Activated CD8-positive, alpha-beta T cell treated with anti-CD3 and anti-CD28 coated beads, Interleukin-2, amount 10 ng/mL, durations not matched to agents 7 days and 5 days (primary cell): ENCODE data around the gene SIK3. TPM values are rescaled to one million over a fixed set of nuclear protein-coding genes. Genes with fewer than 3 reads are reported as not detected.
A peak's percentile ranks its signal among the peaks of the same experiment; 100 is the strongest.

Source experiments
- ATAC-seq: fragments of 150-1000 bp; cut with Tn5 transposase; one replicate; pipeline ENCODE4 v1.10.0; 2021; ENCODE audit warnings: moderate library complexity
- CTCF ChIA-PET: fragments of 350-600 bp; sonication (Branson Sonifier 250); formaldehyde crosslinking; loops from one replicate; lab custom pipeline; 2021; ENCODE audit warnings: antibody characterized with exemption; lab: Charles Lee
- POLR2A ChIA-PET: fragments of 350-600 bp; sonication (Branson Sonifier 250); formaldehyde crosslinking; loops from one replicate; lab custom pipeline; 2021; ENCODE audit warnings: antibody characterized with exemption; lab: Charles Lee
- DNase-seq: peaks from one replicate; pipeline ENCODE4 v3.0.0-alpha.2; 2020
- H3K27ac Mint-ChIP-seq: one replicate; pipeline ENCODE4 v1.8.0; 2021; ENCODE audit warnings: mild to moderate bottlenecking, mixed read lengths
- H3K27me3 Mint-ChIP-seq: one replicate; pipeline ENCODE4 v1.8.0; 2021; ENCODE audit warnings: low read depth, mixed read lengths
- H3K36me3 Mint-ChIP-seq: one replicate; pipeline ENCODE4 v1.8.0; 2021; ENCODE audit warnings: low read depth, mixed read lengths
- H3K4me1 Mint-ChIP-seq: one replicate; pipeline ENCODE4 v1.8.0; 2021; ENCODE audit warnings: low read depth, mixed read lengths
- H3K4me3 Mint-ChIP-seq: one replicate; pipeline ENCODE4 v1.8.0; 2021; ENCODE audit warnings: mild to moderate bottlenecking, mixed read lengths
- H3K9me3 Mint-ChIP-seq: one replicate; pipeline ENCODE4 v1.8.0; 2022; ENCODE audit warnings: mixed read lengths; ENCODE audit not compliant: insufficient read depth
- total RNA-seq, 2 experiments: library from RNA; stranded (reverse); gene quantifications; one replicate each; pipeline ENCODE4 v1.2.3, GENCODE V29; 2021

The SIK3 gene
- total RNA-seq, 2 experiments from 2014 or later, result 25.9 to 31.4 TPM

- no peak for ATAC-seq
- Mint-ChIP-seq H3K27ac (no peak overlapping the region), H3K4me3 (no peak overlapping the region), H3K36me3 (no peaks in the 10 kb centered on the region), H3K27me3 (no peaks in the 10 kb centered on the region), H3K4me1 (no peaks in the 10 kb centered on the region), H3K9me3 (no peaks in the 10 kb centered on the region)
- DNase-seq, result no peak
- CTCF ChIA-PET, result interaction anchor here (0.9 kb wide), 1 partner anchor 9 kb away, joined by 3 read pairs; no protein-coding TSS in a partner anchor
- POLR2A ChIA-PET, result no interaction called here
Measured at GRCh38 chr11:116826751-116827431, 271.3 kb downstream of the SIK3 start.

GRCh38 chr11:116825854-116826750, 272.1 kb downstream of the SIK3 start:
- POLR2A ChIA-PET, result no interaction called here

GRCh38 chr11:116825434-116825833, 272.8 kb downstream of the SIK3 start:
- ATAC-seq (no peak), DNase-seq (no peak)
- CTCF ChIA-PET, result interaction anchor here (1.2 kb wide), 1 partner anchor 281 kb away, joined by 4 read pairs; no protein-coding TSS in a partner anchor
- Mint-ChIP-seq H3K27me3 (no peaks in the 10 kb centered on the region), H3K9me3 (no peaks in the 10 kb centered on the region), H3K4me3 (no peak overlapping the region), H3K27ac (no peak overlapping the region), H3K36me3 (no peaks in the 10 kb centered on the region), H3K4me1 (no peaks in the 10 kb centered on the region)
- POLR2A ChIA-PET, result no interaction called here

More at GRCh38 chr11:116825854-116826750, 272.1 kb downstream of the SIK3 start:
- Mint-ChIP-seq H3K4me3 (no peak overlapping the region), H3K4me1 (no peaks in the 10 kb centered on the region), H3K36me3 (no peaks in the 10 kb centered on the region), H3K27ac (no peak overlapping the region), H3K9me3 (no peaks in the 10 kb centered on the region), H3K27me3 (no peaks in the 10 kb centered on the region)
- ATAC-seq, result peak; percentile 14
- DNase-seq, result no peak
- CTCF ChIA-PET, result interaction anchor here (0.9 to 1.2 kb wide), 2 partner anchors 10 to 280 kb away, joined by 3 to 4 read pairs; no protein-coding TSS in a partner anchor

- Mint-ChIP-seq H3K9me3 (no peaks in the 10 kb centered on the region), H3K27me3 (no peaks in the 10 kb centered on the region), H3K36me3 (no peaks in the 10 kb centered on the region), H3K4me3 (no peak within 1 kb of the TSS), H3K4me1 (no peaks in the 10 kb centered on the region), H3K27ac (no peak within 1 kb of the TSS)
- ChIA-PET CTCF (interaction anchor here (2.1 to 3.2 kb wide), 2 partner anchors 13 to 33 kb away, joined by 7 to 16 read pairs; partner anchors contain the start of gene APOA5), POLR2A (no interaction called here)
- DNase-seq, result no peak
- no peak for ATAC-seq
Measured at GRCh38 chr11:116823031-116823843, 275.0 kb downstream of the SIK3 start, which contains the start of gene APOA4. TSS of gene APOA4 (minus strand) at chr11:116823304. CDS start at chr11:116823191, 113 bp downstream.

DNA sequence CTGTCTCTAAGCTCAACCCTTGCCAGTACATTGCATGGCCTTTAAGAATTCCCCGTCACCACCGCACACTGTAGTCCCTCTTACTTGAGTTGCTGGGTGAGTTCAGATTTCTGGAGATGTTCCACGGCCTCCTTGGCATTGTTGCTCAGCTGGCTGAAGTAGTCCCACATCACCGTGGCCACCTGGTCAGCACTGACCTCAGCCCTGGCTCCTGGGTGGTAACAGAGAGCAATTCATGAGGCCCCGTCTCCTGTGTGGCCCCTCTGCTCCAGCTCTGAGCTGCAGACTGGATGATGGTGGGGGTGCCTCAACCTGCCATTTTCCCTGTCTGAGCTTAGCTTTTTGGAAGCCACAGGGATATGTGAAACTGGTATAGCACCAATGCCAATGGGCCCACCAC, 275.7 kb downstream of the SIK3 start:
- no peak for DNase-seq
- no peaks in the 10 kb centered on the region for H3K4me1 Mint-ChIP-seq
- no peaks in the 10 kb centered on the region for H3K9me3 Mint-ChIP-seq
- ChIA-PET CTCF (interaction anchor here (2.1 to 3.2 kb wide), 2 partner anchors 13 to 32 kb away, joined by 7 to 16 read pairs; partner anchors contain the start of gene APOA5), POLR2A (no interaction called here)
- no peak overlapping the region for H3K27ac Mint-ChIP-seq
- H3K36me3 Mint-ChIP-seq, result no peaks in the 10 kb centered on the region
- H3K4me3 Mint-ChIP-seq, result no peak overlapping the region
- H3K27me3 Mint-ChIP-seq, result no peaks in the 10 kb centered on the region
- no peak for ATAC-seq

GRCh38 chr11:116821050-116821918, 276.9 kb downstream of the SIK3 start:
- POLR2A ChIA-PET, result no interaction called here
- H3K9me3 Mint-ChIP-seq, result no peaks in the 10 kb centered on the region
- ATAC-seq, result no peak
- no peaks in the 10 kb centered on the region for H3K36me3 Mint-ChIP-seq
- no peaks in the 10 kb centered on the region for H3K27me3 Mint-ChIP-seq
- CTCF ChIA-PET, result interaction anchor here (1.5 to 1.6 kb wide), 2 partner anchors 15 to 30 kb away, joined by 5 to 9 read pairs; partner anchors contain the start of gene APOA5
- H3K4me1 Mint-ChIP-seq, result no peaks in the 10 kb centered on the region
- no peak overlapping the region for H3K27ac Mint-ChIP-seq
- no peak for DNase-seq
- no peak overlapping the region for H3K4me3 Mint-ChIP-seq

GRCh38 chr11:116819049-116819448, 279.2 kb downstream of the SIK3 start:
- Mint-ChIP-seq H3K4me3 (no peak overlapping the region), H3K9me3 (no peaks in the 10 kb centered on the region), H3K36me3 (no peaks in the 10 kb centered on the region), H3K27ac (no peak overlapping the region), H3K27me3 (no peaks in the 10 kb centered on the region), H3K4me1 (no peaks in the 10 kb centered on the region)
- POLR2A ChIA-PET, result no interaction called here
- DNase-seq (no peak), ATAC-seq (no peak)
- CTCF ChIA-PET, result interaction anchor here (1.1 to 1.8 kb wide), 2 partner anchors 17 to 28 kb away, joined by 4 to 8 read pairs; partner anchors contain the start of gene APOA5

GRCh38 chr11:116814502-116814901, 283.7 kb downstream of the SIK3 start:
- no peaks in the 10 kb centered on the region for H3K4me1 Mint-ChIP-seq
- CTCF ChIA-PET, result no interaction called here
- H3K27me3 Mint-ChIP-seq, result no peaks in the 10 kb centered on the region
- H3K9me3 Mint-ChIP-seq, result no peaks in the 10 kb centered on the region
- DNase-seq (no peak), ATAC-seq (no peak)
- no peaks in the 10 kb centered on the region for H3K36me3 Mint-ChIP-seq
- H3K27ac Mint-ChIP-seq, result no peak overlapping the region
- H3K4me3 Mint-ChIP-seq, result no peak overlapping the region
- POLR2A ChIA-PET, result no interaction called here

GRCh38 chr11:116813781-116814471, 284.3 kb downstream of the SIK3 start:
- Mint-ChIP-seq H3K27ac (no peak overlapping the region), H3K9me3 (no peaks in the 10 kb centered on the region), H3K4me3 (no peak overlapping the region), H3K36me3 (no peaks in the 10 kb centered on the region), H3K4me1 (no peaks in the 10 kb centered on the region), H3K27me3 (peaks cover 3% of the 10 kb centered on the region)
- ChIA-PET POLR2A (interaction anchor here (1.2 kb wide), 1 partner anchor 9 kb away, joined by 3 read pairs; no protein-coding TSS in a partner anchor), CTCF (interaction anchor here (0.9 to 2.3 kb wide), 4 partner anchors 22 to 292 kb away, joined by 3 to 24 read pairs (median 4); no protein-coding TSS in a partner anchor)
- no peak for DNase-seq
- no peak for ATAC-seq

DNA sequence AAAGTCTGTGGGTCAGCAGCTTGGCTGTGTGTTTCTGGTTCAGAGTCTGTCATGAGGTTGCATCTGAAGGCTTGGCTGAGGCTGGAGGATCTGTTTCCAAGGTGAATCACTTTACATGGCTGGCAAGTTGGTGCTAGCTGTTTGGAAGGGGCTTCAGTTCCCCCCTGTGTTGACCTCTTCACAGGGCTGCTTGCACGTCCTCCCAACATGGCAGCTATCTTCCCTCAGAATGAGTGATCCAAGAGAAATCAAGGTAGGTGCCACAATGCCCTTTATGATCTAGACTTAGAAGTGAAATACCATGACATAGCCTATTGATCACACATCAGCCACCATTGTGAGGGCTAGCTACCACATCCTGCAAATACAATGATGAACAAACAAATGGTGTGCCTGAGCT, 285.1 kb downstream of the SIK3 start:
- no peaks in the 10 kb centered on the region for H3K4me1 Mint-ChIP-seq

More for the DNA sequence above, 285.1 kb downstream of the SIK3 start:
- H3K36me3 Mint-ChIP-seq, result no peaks in the 10 kb centered on the region
- no peak overlapping the region for H3K27ac Mint-ChIP-seq
- H3K9me3 Mint-ChIP-seq, result no peaks in the 10 kb centered on the region
- peaks cover 4% of the 10 kb centered on the region for H3K27me3 Mint-ChIP-seq
- ChIA-PET CTCF (interaction anchor here (0.8 to 2.3 kb wide), 6 partner anchors 22 to 293 kb away, joined by 3 to 24 read pairs (median 4); partner anchors contain the start of gene APOA5), POLR2A (interaction anchor here (1.2 kb wide), 1 partner anchor 9 kb away, joined by 3 read pairs; no protein-coding TSS in a partner anchor)
- H3K4me3 Mint-ChIP-seq, result no peak overlapping the region
- DNase-seq (no peak), ATAC-seq (no peak)
